K562 (cell line): ENCODE results near the gene DPF1. TPM values are rescaled to one million over a fixed set of nuclear protein-coding genes. Genes with fewer than 3 reads are reported as not detected.

Experiments used
- ATAC-seq: fragments of 200-7000 bp; cut with Tn5 transposase; 3 replicates; pipeline ENCODE4 v1.9.1; 2020; ENCODE audit warnings: moderate library complexity
- Bru-seq: library from RNA; stranded (reverse); fragments of 400-500 nt; gene quantifications from one replicate; lab custom pipeline; 2021; lab: Mats Ljungman, UMichigan
- BruChase-seq, 2 experiments: library from RNA; stranded (reverse); fragments of 400-500 nt; gene quantifications; one replicate each; lab custom pipeline; 2021; lab: Mats Ljungman, UMichigan
- BruUV-seq: library from RNA; stranded (reverse); fragments of 400-500 nt; replicated peaks from 2 replicates; lab custom pipeline; 2021; lab: Mats Ljungman, UMichigan
- CTCF ChIA-PET: fragments of 300-600 bp; formaldehyde crosslinking; extraction: SDS; loops from one replicate; lab custom pipeline; 2021; ENCODE audit warnings: low intra/inter-chr PET ratio; lab: Yijun Ruan, JAX
- POLR2A ChIA-PET: fragments of 300-600, 350-650 bp; sonication (Branson Sonifier 250); formaldehyde crosslinking; extraction: SDS; loops from one replicate; lab custom pipeline; 2021; ENCODE audit warnings: antibody characterized with exemption, inconsistent platforms; lab: Yijun Ruan, JAX
- DNase-seq, 4 experiments: peaks; one replicate each; pipeline versions ENCODE4 v3.0.0 to v3.0.0-alpha.2; 2011 to 2018; ENCODE audit warnings: low spot score in 3 of 4, mixed read lengths in 3 of 4; ENCODE audit errors: extremely low read depth in 1 of 4
- FAIRE-seq: peaks from 2 replicates; lab custom pipeline; 2011; peaks lifted over from hg19 to GRCh38; lab: Jason Lieb, UNC
- H2AFZ ChIP-seq: 2 replicates; pipeline ENCODE4 v1.6.0; 2011; ENCODE audit warnings: low read depth, low read length, control low read depth, inconsistent platforms
- H3K27ac ChIP-seq: fragments of 200-600 bp; 3 replicates; pipeline ENCODE4 v1.8.0; 2011; ENCODE audit warnings: low read depth, mild to moderate bottlenecking, control low read depth, inconsistent platforms, low read length, moderate library complexity, mixed read lengths; ENCODE audit errors: extremely low read depth
- H3K27me3 ChIP-seq, 2 experiments: fragments of 300-600 bp in 1 of 2; 2 replicates in 1 of 2; 3 replicates in 1 of 2; pipeline versions ENCODE4 v1.6.0 to v1.8.0; 2011; ENCODE audit warnings: inconsistent platforms in 2 of 2, low read length in 2 of 2, mild to moderate bottlenecking in 1 of 2, mixed read lengths in 1 of 2, moderate library complexity in 1 of 2; ENCODE audit not compliant: control insufficient read depth in 2 of 2, insufficient read depth in 2 of 2
- H3K36me3 ChIP-seq: fragments of 300-600 bp; 3 replicates; pipeline ENCODE4 v1.8.0; 2011; ENCODE audit warnings: mild to moderate bottlenecking, low read length, inconsistent platforms; ENCODE audit not compliant: control insufficient read depth, insufficient read depth
- H3K4me1 ChIP-seq, 2 experiments: fragments of 200-600 bp in 1 of 2; replicated peaks in 1 of 2; 2 replicates in 1 of 2; 3 replicates in 1 of 2; pipeline versions ENCODE4 v1.5.1 to v1.8.0; 2011; ENCODE audit warnings: inconsistent platforms in 2 of 2, low read length in 2 of 2, mild to moderate bottlenecking in 1 of 2, mixed read lengths in 1 of 2, moderate library complexity in 1 of 2; ENCODE audit not compliant: control insufficient read depth in 2 of 2, insufficient read depth in 2 of 2
- H3K4me2 ChIP-seq: 2 replicates; pipeline ENCODE4 v1.6.1; 2011; ENCODE audit warnings: low read length, control low read depth, inconsistent platforms, mixed read lengths; ENCODE audit not compliant: insufficient read depth
- H3K4me3 ChIP-seq: fragments of 200-600 bp; sonication (generic), shearing (Covaris generic); 2 replicates; pipeline ENCODE4 v1.5.1; 2016; ENCODE audit warnings: control low read depth, inconsistent platforms
- H3K79me2 ChIP-seq: fragments of 200-600 bp; 3 replicates; pipeline ENCODE4 v1.8.0; 2011; ENCODE audit warnings: low read length, inconsistent platforms; ENCODE audit not compliant: control insufficient read depth, insufficient read depth
- H3K9ac ChIP-seq, 2 experiments: 2 replicates each; pipeline versions ENCODE4 v1.6.0 to v1.6.1; 2011; ENCODE audit warnings: low read depth in 2 of 2, low read length in 2 of 2, control low read depth in 1 of 2, inconsistent platforms in 1 of 2, mild to moderate bottlenecking in 1 of 2, mixed read lengths in 1 of 2; ENCODE audit not compliant: insufficient read depth in 1 of 2
- H3K9me1 ChIP-seq: one replicate; pipeline ENCODE4 v1.6.0; 2011; ENCODE audit warnings: inconsistent platforms, mild to moderate bottlenecking, low read length, moderate library complexity; ENCODE audit not compliant: control insufficient read depth, insufficient read depth
- H3K9me3 ChIP-seq: replicated peaks from 2 replicates; pipeline ENCODE4 v1.5.1; 2011; ENCODE audit warnings: low read depth, low read length, inconsistent platforms; ENCODE audit not compliant: control insufficient read depth, insufficient read depth
- H4K20me1 ChIP-seq: replicated peaks from 2 replicates; pipeline ENCODE4 v1.6.1; 2011; ENCODE audit warnings: low read length, inconsistent platforms, mixed read lengths; ENCODE audit not compliant: control insufficient read depth, insufficient read depth
- CTCF ChIP-seq, 3 experiments: IDR thresholded peaks in 2 of 3; conservative IDR thresholded peaks in 1 of 3; 2 replicates each; pipeline ENCODE4 v1.5.1; 2011 to 2012; ENCODE audit warnings: low read length in 3 of 3, mild to moderate bottlenecking in 3 of 3, control low read depth in 2 of 3, improper control_type of control experiment in 1 of 3, inconsistent platforms in 1 of 3, low read depth in 1 of 3, mixed read lengths in 1 of 3, moderate library complexity in 1 of 3; ENCODE audit not compliant: insufficient read depth in 2 of 3
- KDM1A ChIP-seq, 2 experiments: fragments of 450-650 bp; IDR thresholded peaks; 2 replicates each; pipeline ENCODE4 v1.6.1; 2016; ENCODE audit warnings: mild to moderate bottlenecking in 2 of 2
- RAD51 ChIP-seq: fragments of 450-650 bp; IDR thresholded peaks from 2 replicates; pipeline ENCODE4 v1.7.1; 2016; ENCODE audit warnings: low read depth, mild to moderate bottlenecking, borderline replicate concordance
- SIX5 ChIP-seq, 2 experiments: IDR thresholded peaks; 2 replicates each; pipeline ENCODE4 v1.6.1; 2011; ENCODE audit warnings: low read length in 2 of 2, borderline replicate concordance in 1 of 2, low read depth in 1 of 2, mild to moderate bottlenecking in 1 of 2, moderate library complexity in 1 of 2; ENCODE audit not compliant: insufficient read depth in 1 of 2
- SP2 ChIP-seq: IDR thresholded peaks from 2 replicates; pipeline ENCODE4 v1.6.1; 2011; ENCODE audit warnings: mild to moderate bottlenecking, low read depth, low read length, moderate library complexity; ENCODE audit not compliant: poor library complexity, severe bottlenecking; ENCODE audit errors: extremely low read depth
- YY1 ChIP-seq, 3 experiments: IDR thresholded peaks; 2 replicates each; pipeline ENCODE4 v1.6.1; 2011; ENCODE audit warnings: low read length in 2 of 3, mild to moderate bottlenecking in 2 of 3, moderate library complexity in 2 of 3, borderline replicate concordance in 1 of 3, control low read depth in 1 of 3, low read depth in 1 of 3; ENCODE audit not compliant: insufficient read depth in 3 of 3, insufficient replicate concordance in 2 of 3, control insufficient read depth in 1 of 3, insufficient read length in 1 of 3; ENCODE audit errors: extremely low read depth in 1 of 3
- ZNF143 ChIP-seq: sonication (generic); formaldehyde crosslinking; IDR thresholded peaks from 2 replicates; pipeline ENCODE4 v1.9.0; 2022; ENCODE audit warnings: mild to moderate bottlenecking, missing genetic modification reagents
- ZSCAN29 ChIP-seq: fragments of 450-650 bp; IDR thresholded peaks from 2 replicates; pipeline ENCODE4 v1.6.1; 2017
- WGBS: fragments of 100-300 bp; shearing (Covaris generic); methylation state at CpG from one replicate; pipeline ENCODE4 v1.1.6; 2016; ENCODE audit warnings: low coverage, mixed read lengths; ENCODE audit not compliant: insufficient coverage; ENCODE audit errors: missing lambda C conversion rate; 5-methylcytosine and 5-hydroxymethylcytosine counted together
- in situ Hi-C: fragments of 300-500 bp; cut with MboI; formaldehyde crosslinking; loops from 4 replicates; pipeline ENCODE4 v1.15.0; 2018; ENCODE audit warnings: inconsistent platforms, mixed read lengths
- intact Hi-C: fragments of 100-400 bp; cut with micrococcal nuclease; formaldehyde crosslinking; loops from 2 replicates; pipeline ENCODE4 v1.14.2; 2022
- long read RNA-seq, 3 experiments: library from polyadenylated mRNA in 2 of 3; library from RNA in 1 of 3; unstranded in 2 of 3; stranded (forward) in 1 of 3; transcript quantifications; one replicate each; pipeline ENCODE4 v2.0.0, GENCODE V29; 2019 to 2022
- polyA minus RNA-seq, 3 experiments: library from RNA; depleted of rRNA, polyadenylated mRNA; stranded (reverse); fragments of >200 nt; gene quantifications; 2 replicates each; pipeline ENCODE4 v1.2.3, GENCODE V29; 2011
- polyA plus RNA-seq, 8 experiments: library from polyadenylated mRNA; depleted of rRNA in 4 of 8; stranded (reverse) in 5 of 8; unstranded in 3 of 8; fragments of >200 nt; fragmentation: Nextera tagmentation in 2 of 8; fragmentation: Illumina TruSeq in 1 of 8; extraction: Ambion mirVana in 2 of 8; extraction: Trizol in 1 of 8; gene quantifications; 2 replicates each; pipeline versions ENCODE4 v1.2.1 to v1.2.3, GENCODE V29; 2011 to 2014; ENCODE audit warnings: inconsistent platforms in 1 of 8, missing spikeins in 1 of 8
- total RNA-seq, 7 experiments: library from RNA; depleted of rRNA in 6 of 7; stranded (reverse); fragments of >200 nt in 6 of 7; fragmentation: Illumina TruSeq in 2 of 7; extraction: Trizol in 2 of 7; gene quantifications; 2 replicates each; pipeline versions ENCODE4 v1.2.1 to v1.2.3, GENCODE V29; 2011 to 2021; ENCODE audit warnings: low replicate concordance in 1 of 7
- TF ChIP-seq, protein P1 (sequence below): sonication (generic); formaldehyde crosslinking; IDR thresholded peaks from 2 replicates; pipeline ENCODE4 v1.8.0; 2022; ENCODE audit warnings: mild to moderate bottlenecking, missing genetic modification reagents

Gene DPF1
- total RNA-seq (2011; cell fraction: chromatin; rRNA removed; ENCODE audit: low replicate concordance): 5.0 and 8.4 TPM in 2 replicates
- 4.9 and 7.2 TPM in 2 replicates for total RNA-seq (2011; cell fraction: nucleolus; rRNA removed)
- 5.0 and 6.9 TPM in 2 replicates for total RNA-seq (2011; cell fraction: nucleoplasm; rRNA removed)
- total RNA-seq (2014; rRNA removed) (4.1 and 4.6 TPM in 2 replicates), total RNA-seq (2014; rRNA removed; fragmentation: Illumina TruSeq; extraction: Trizol) (1.1 and 1.6 TPM in 2 replicates), total RNA-seq (2015; rRNA removed; fragmentation: Illumina TruSeq; extraction: Trizol) (2.2 and 2.3 TPM in 2 replicates), total RNA-seq (2021) (5.7 and 6.2 TPM in 2 replicates), polyA plus RNA-seq (2011; rRNA removed) (3.1 and 3.6 TPM in 2 replicates), polyA plus RNA-seq (2014; fragmentation: Illumina TruSeq; extraction: Trizol) (3.8 and 5.0 TPM in 2 replicates), polyA plus RNA-seq (2014; fragmentation: Nextera tagmentation; extraction: Ambion mirVana) (under 1 TPM; 0.10 to 0.29 TPM), polyA plus RNA-seq (2014; rRNA removed) (4.2 and 5.5 TPM in 2 replicates), polyA minus RNA-seq (2011; rRNA and poly(A)+ RNA removed) (2.2 and 2.6 TPM in 2 replicates), Bru-seq, nascent RNA (percentile 49 among the genes with signal in this experiment), BruChase-seq, experiment 1, labeled RNA remaining after a 2-hour chase (percentile 38 among the genes with signal in this experiment), BruChase-seq, experiment 2, labeled RNA remaining after a 6-hour chase (percentile 46 among the genes with signal in this experiment)
- 5.9 and 11.0 TPM in 2 replicates for polyA plus RNA-seq (2011; cell fraction: cytosol; rRNA removed)
- polyA plus RNA-seq (2011; cell fraction: nucleus; rRNA removed): 5.7 and 8.6 TPM in 2 replicates
- polyA plus RNA-seq (2012): 1.1 and 3.6 TPM in 2 replicates
- polyA minus RNA-seq (2011; cell fraction: cytosol; rRNA and poly(A)+ RNA removed): 1.0 and 2.2 TPM in 2 replicates
- polyA minus RNA-seq (2011; cell fraction: nucleus; rRNA and poly(A)+ RNA removed): 2.0 and 2.7 TPM in 2 replicates
- long read RNA-seq, experiment 1, partial matches to known transcripts: 0 of 11 reads
- long read RNA-seq, experiment 1, other reads (novel, unspliced or antisense): 6 of 11 reads
- long read RNA-seq, experiment 2, partial matches to known transcripts: 1 of 11 reads
- long read RNA-seq, experiment 2, other reads (novel, unspliced or antisense): 6 of 11 reads
- long read RNA-seq, experiment 3, partial matches to known transcripts: 1 of 4 reads
- long read RNA-seq, experiment 3, other reads (novel, unspliced or antisense): 0 of 4 reads

GRCh38 chr19:38224014-38224862 is at the start of gene DPF1:
Gene DPF1, minus strand, starts transcription at chr19:38224222. Its CDS starts 80 bp downstream, at chr19:38224142.
- WGBS: under 1% methylated on average over 47 of the region's 61 CpGs
- H2AFZ ChIP-seq: peak within 1 kb of the TSS; percentile 98
- H3K36me3 ChIP-seq: no peaks in the 10 kb centered on the region
- H3K9me3 ChIP-seq: no peaks in the 10 kb centered on the region
- H3K27ac ChIP-seq: peak within 1 kb of the TSS; percentile 65
- no peaks in the 10 kb centered on the region for H3K9me1 ChIP-seq
- ChIA-PET CTCF (interaction anchor here (0.7 to 1.8 kb wide), 3 partner anchors 72 to 356 kb away, joined by 4 to 7 read pairs (median 4); no protein-coding TSS in a partner anchor), POLR2A (interaction anchor here (0.7 kb wide), 1 partner anchor 61 kb away, joined by 5 read pairs; no protein-coding TSS in a partner anchor)
- no TSS peak for BruUV-seq
- H3K79me2 ChIP-seq: no peaks in the 10 kb centered on the region; the same call in 2 of the 3 replicates
- no peaks in the 10 kb centered on the region for H4K20me1 ChIP-seq
- H3K4me1 ChIP-seq: peaks cover 7 to 48% of the 10 kb centered on the region in 2 experiments; a peak in 4 of 5 replicates
- no peaks in the 10 kb centered on the region; a peak in 1 of 5 replicates for H3K27me3 ChIP-seq
- DNase-seq (peak; percentile 92 to 96 (median 96)), FAIRE-seq (peak; percentile 89), ATAC-seq (peak; percentile 97)
- intact Hi-C loops (no loop called here), in situ Hi-C loops (loop anchor here (10.0 kb wide), 1 partner anchor 299 kb away; no protein-coding TSS in a partner anchor)
- peak within 1 kb of the TSS; percentile 53 to 83 for H3K9ac ChIP-seq
- peak within 1 kb of the TSS; percentile 100 for H3K4me2 ChIP-seq
- H3K4me3 ChIP-seq: peak within 1 kb of the TSS; percentile 67
- TF ChIP-seq SIX5 (IDR thresholded peaks at IDR 0.05; ENCODE audit: borderline replicate concordance in 1 of 2, insufficient read depth in 1 of 2, low read depth in 1 of 2, low read length in 2 of 2) (peak; percentile 67 to 73; a peak in 3 of 4 replicates), SP2 (peak; percentile 52), KDM1A (IDR thresholded peaks at IDR 0.05) (peak in 1 of 2 experiments; percentile 8; a peak in 1 of 4 replicates), CTCF (IDR thresholded peaks at IDR 0.05 in 2 of 3, conservative IDR thresholded peaks at IDR 0.05 in 1 of 3; ENCODE audit: insufficient read depth in 2 of 3, low read depth in 1 of 3, low read length in 3 of 3) (peak; percentile 64 to 81 (median 67)), YY1 (IDR thresholded peaks at IDR 0.05; ENCODE audit: borderline replicate concordance in 1 of 3, control insufficient read depth in 1 of 3, extremely low read depth in 1 of 3, insufficient read depth in 3 of 3, insufficient read length in 1 of 3, insufficient replicate concordance in 2 of 3, low read depth in 1 of 3, low read length in 2 of 3) (peak in 2 of 3 experiments; percentile 86 to 91), ZNF143 (CRISPR knock-in tag) (peak; percentile 85), ZSCAN29 (peak; percentile 90), RAD51 (peak; percentile 88)
- TF ChIP-seq, protein P1, sequence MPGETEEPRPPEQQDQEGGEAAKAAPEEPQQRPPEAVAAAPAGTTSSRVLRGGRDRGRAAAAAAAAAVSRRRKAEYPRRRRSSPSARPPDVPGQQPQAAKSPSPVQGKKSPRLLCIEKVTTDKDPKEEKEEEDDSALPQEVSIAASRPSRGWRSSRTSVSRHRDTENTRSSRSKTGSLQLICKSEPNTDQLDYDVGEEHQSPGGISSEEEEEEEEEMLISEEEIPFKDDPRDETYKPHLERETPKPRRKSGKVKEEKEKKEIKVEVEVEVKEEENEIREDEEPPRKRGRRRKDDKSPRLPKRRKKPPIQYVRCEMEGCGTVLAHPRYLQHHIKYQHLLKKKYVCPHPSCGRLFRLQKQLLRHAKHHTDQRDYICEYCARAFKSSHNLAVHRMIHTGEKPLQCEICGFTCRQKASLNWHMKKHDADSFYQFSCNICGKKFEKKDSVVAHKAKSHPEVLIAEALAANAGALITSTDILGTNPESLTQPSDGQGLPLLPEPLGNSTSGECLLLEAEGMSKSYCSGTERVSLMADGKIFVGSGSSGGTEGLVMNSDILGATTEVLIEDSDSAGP (CRISPR knock-in tag): no peak
